ENCODE measurements around the gene EXTL1. TPM values are rescaled to one million over a fixed set of nuclear protein-coding genes. Genes with fewer than 3 reads are reported as not detected.

The EXTL1 gene
- total RNA-seq, 3 donors from 2014 or later: 0.98 to 2.8 TPM; not detected in 1

GRCh38 chr1:26070296-26070962 lies 48.9 kb downstream of the EXTL1 start:
- no peak for DNase-seq (ENCODE audit: low spot score in 2 of 2)
- no peaks in the 10 kb centered on the region for H3K27me3 ChIP-seq
- TF ChIP-seq POLR2AphosphoS5 (IDR thresholded peaks at IDR 0.05) (no peak), POLR2A (IDR thresholded peaks at IDR 0.05) (no peak), CTCF (IDR thresholded peaks at IDR 0.05) (no peak)
- no peak overlapping the region for H3K27ac ChIP-seq
- intact Hi-C loops (cut with DNase I; ENCODE audit: low total_unique reads): no loop called here
- no peaks in the 10 kb centered on the region for H3K36me3 ChIP-seq
- H3K9me3 ChIP-seq: no peaks in the 10 kb centered on the region
- no peaks in the 10 kb centered on the region for H3K4me1 ChIP-seq
- H3K4me3 ChIP-seq: no peak overlapping the region

GRCh38 chr1:26070963-26071342 lies 49.4 kb downstream of the EXTL1 start:
- Histone ChIP-seq H3K4me1 (no peaks in the 10 kb centered on the region), H3K9me3 (no peaks in the 10 kb centered on the region), H3K27ac (no peak overlapping the region), H3K36me3 (no peaks in the 10 kb centered on the region), H3K27me3 (no peaks in the 10 kb centered on the region), H3K4me3 (no peak overlapping the region)
- TF ChIP-seq POLR2AphosphoS5 (IDR thresholded peaks at IDR 0.05): no peak
- intact Hi-C loops (cut with DNase I; ENCODE audit: low total_unique reads): no loop called here
- DNase-seq (ENCODE audit: low spot score in 2 of 2): no peak

- no peaks in the 10 kb centered on the region for H3K4me1 ChIP-seq
- no peak for DNase-seq (ENCODE audit: low spot score in 2 of 2)
- intact Hi-C loops (cut with DNase I; ENCODE audit: low total_unique reads): no loop called here
- no peaks in the 10 kb centered on the region for H3K27me3 ChIP-seq
- H3K9me3 ChIP-seq: no peaks in the 10 kb centered on the region
- no peaks in the 10 kb centered on the region for H3K36me3 ChIP-seq
- TF ChIP-seq POLR2A (IDR thresholded peaks at IDR 0.05) (no peak), CTCF (IDR thresholded peaks at IDR 0.05) (no peak), POLR2AphosphoS5 (IDR thresholded peaks at IDR 0.05) (no peak)
- H3K27ac ChIP-seq: no peak overlapping the region
- no peak overlapping the region for H3K4me3 ChIP-seq
These were observed 50.7 kb downstream of the EXTL1 start for GRCh38 chr1:26072305-26072704.

GRCh38 chr1:26075421-26076144 lies 54.0 kb downstream of the EXTL1 start:
- Histone ChIP-seq H3K9me3 (no peaks in the 10 kb centered on the region), H3K4me1 (no peaks in the 10 kb centered on the region), H3K36me3 (no peaks in the 10 kb centered on the region), H3K4me3 (no peak overlapping the region), H3K27me3 (no peaks in the 10 kb centered on the region), H3K27ac (no peak overlapping the region)
- intact Hi-C loops (cut with DNase I; ENCODE audit: low total_unique reads): loop anchor here (2.0 kb wide), 1 partner anchor 55 kb away; no protein-coding TSS in a partner anchor
- no peak for DNase-seq (ENCODE audit: low spot score in 2 of 2)
- TF ChIP-seq CTCF (IDR thresholded peaks at IDR 0.05): no peak
- no peak for TF ChIP-seq POLR2A (IDR thresholded peaks at IDR 0.05)
- TF ChIP-seq POLR2AphosphoS5 (IDR thresholded peaks at IDR 0.05): no peak

- no peaks in the 10 kb centered on the region for H3K36me3 ChIP-seq
- intact Hi-C loops (cut with DNase I; ENCODE audit: low total_unique reads): loop anchor here (2.0 kb wide), 1 partner anchor 53 kb away; no protein-coding TSS in a partner anchor
These were observed 55.9 kb downstream of the EXTL1 start for GRCh38 chr1:26077524-26077923.

More at GRCh38 chr1:26077524-26077923, 55.9 kb downstream of the EXTL1 start:
- TF ChIP-seq POLR2A (IDR thresholded peaks at IDR 0.05) (no peak), CTCF (IDR thresholded peaks at IDR 0.05) (no peak), POLR2AphosphoS5 (IDR thresholded peaks at IDR 0.05) (no peak)
- Histone ChIP-seq H3K4me3 (no peak overlapping the region), H3K4me1 (no peaks in the 10 kb centered on the region), H3K27me3 (no peaks in the 10 kb centered on the region), H3K9me3 (no peaks in the 10 kb centered on the region), H3K27ac (no peak overlapping the region)
- no peak for DNase-seq (ENCODE audit: low spot score in 2 of 2)

All from breast epithelium (tissue), 4 donors.